Chondrocyte (in vitro differentiated cells): ENCODE measurements around the gene FREM1. TPM values are rescaled to one million over a fixed set of nuclear protein-coding genes. Genes with fewer than 3 reads are reported as not detected.

ENCODE experiments used
- DNase-seq: peaks from one replicate; pipeline ENCODE4 v3.0.0; 2021; ENCODE audit warnings: mixed read lengths, low spot score
- H3K27ac Mint-ChIP-seq: one replicate; pipeline ENCODE4 v1.8.0; 2021; ENCODE audit warnings: mild to moderate bottlenecking, moderate library complexity, mixed read lengths; ENCODE audit not compliant: unreplicated experiment
- H3K27me3 Mint-ChIP-seq: 2 replicates; pipeline ENCODE4 v1.8.0; 2021; ENCODE audit warnings: low read depth, mixed read lengths
- H3K36me3 Mint-ChIP-seq: 2 replicates; pipeline ENCODE4 v1.8.0; 2021; ENCODE audit warnings: low read depth, mixed read lengths
- H3K4me1 Mint-ChIP-seq: 2 replicates; pipeline ENCODE4 v1.8.0; 2021; ENCODE audit warnings: low read depth, mild to moderate bottlenecking, mixed read lengths
- H3K4me3 Mint-ChIP-seq: one replicate; pipeline ENCODE4 v1.8.0; 2021; ENCODE audit warnings: mild to moderate bottlenecking, moderate library complexity, mixed read lengths; ENCODE audit not compliant: unreplicated experiment
- H3K9me3 Mint-ChIP-seq: 2 replicates; pipeline ENCODE4 v1.8.0; 2021; ENCODE audit warnings: low read depth, mixed read lengths
- CTCF ChIP-seq: fragments of 200-600 bp; sonication (generic); IDR thresholded peaks from 2 replicates; pipeline ENCODE4 v1.5.0; 2021; ENCODE audit warnings: antibody characterized with exemption, mild to moderate bottlenecking, moderate library complexity
- total RNA-seq: library from RNA; stranded (reverse); gene quantifications from 3 replicates; pipeline ENCODE4 v1.2.1, GENCODE V29; 2021

FREM1 gene
- total RNA-seq, 1 donor from 2014 or later, result 2.2 TPM

GRCh38 chr9:14704281-14704680, 205.9 kb downstream of the FREM1 start:
- Mint-ChIP-seq H3K4me1 (no peaks in the 10 kb centered on the region), H3K4me3 (no peak overlapping the region), H3K27me3 (no peaks in the 10 kb centered on the region), H3K36me3 (peaks cover 7% of the 10 kb centered on the region), H3K27ac (no peak overlapping the region), H3K9me3 (peaks cover 34% of the 10 kb centered on the region)
- no peak for DNase-seq
- no peak for TF ChIP-seq CTCF

- no peak for DNase-seq
- no peak for TF ChIP-seq CTCF
- H3K4me3 Mint-ChIP-seq, result no peak overlapping the region
- H3K36me3 Mint-ChIP-seq, result peaks cover 4% of the 10 kb centered on the region
- peaks cover 4% of the 10 kb centered on the region for H3K27me3 Mint-ChIP-seq
- H3K4me1 Mint-ChIP-seq, result no peaks in the 10 kb centered on the region
- H3K27ac Mint-ChIP-seq, result no peak overlapping the region
- H3K9me3 Mint-ChIP-seq, result peaks cover 23% of the 10 kb centered on the region
Measured at GRCh38 chr9:14702200-14702720, 208.0 kb downstream of the FREM1 start.

- peak; percentile 92 for DNase-seq
- no peaks in the 10 kb centered on the region for H3K9me3 Mint-ChIP-seq
Measured at GRCh38 chr9:14693251-14693861, 216.9 kb downstream of the FREM1 start, which contains the start of gene ZDHHC21. ZDHHC21 (minus strand) TSS chr9:14693432; CDS start chr9:14674340, 19,092 bp downstream.

GRCh38 chr9:14692470-14693250, 217.6 kb downstream of the FREM1 start:
- Mint-ChIP-seq H3K27me3 (peaks cover 5% of the 10 kb centered on the region), H3K36me3 (peaks cover 4% of the 10 kb centered on the region)

More at GRCh38 chr9:14693251-14693861, 216.9 kb downstream of the FREM1 start, which contains the start of gene ZDHHC21:
- Mint-ChIP-seq H3K27me3 (peaks cover 9% of the 10 kb centered on the region), H3K27ac (peak within 1 kb of the TSS; percentile 71), H3K36me3 (peaks cover 4% of the 10 kb centered on the region), H3K4me3 (peak within 1 kb of the TSS; percentile 90), H3K4me1 (peaks cover 25% of the 10 kb centered on the region)
- no peak for TF ChIP-seq CTCF

More at GRCh38 chr9:14692470-14693250, 217.6 kb downstream of the FREM1 start:
- Mint-ChIP-seq H3K4me1 (peaks cover 27% of the 10 kb centered on the region), H3K27ac (peak overlapping the region; percentile 71), H3K9me3 (no peaks in the 10 kb centered on the region), H3K4me3 (peak overlapping the region; percentile 90)
- no peak for DNase-seq
- TF ChIP-seq CTCF, result peak; percentile 15
